HepG2 (cell line): ENCODE measurements around the gene TMEM167A. TPM values are rescaled to one million over a fixed set of nuclear protein-coding genes. Genes with fewer than 3 reads are reported as not detected.
A peak's percentile ranks its signal among the peaks of the same experiment; 100 is the strongest.

Experiments used
- ARID2 ChIP-seq: sonication (generic); formaldehyde crosslinking; IDR thresholded peaks from 2 replicates; pipeline ENCODE4 v1.8.1; 2022; ENCODE audit warnings: mild to moderate bottlenecking, missing genetic modification reagents, borderline replicate concordance
- CBFB ChIP-seq: sonication (generic); formaldehyde crosslinking; IDR thresholded peaks from 2 replicates; pipeline ENCODE4 v1.4.0; 2020; ENCODE audit warnings: missing genetic modification reagents
- ETV5 ChIP-seq: IDR thresholded peaks from 2 replicates; pipeline ENCODE4 v1.6.1; 2018; ENCODE audit warnings: missing biosample characterization, missing genetic modification reagents, inconsistent platforms, borderline replicate concordance
- FOSL2 ChIP-seq: sonication (generic); formaldehyde crosslinking; IDR thresholded peaks from 2 replicates; pipeline ENCODE4 v1.4.0; 2020; ENCODE audit warnings: missing genetic modification reagents
- FOXP4 ChIP-seq: sonication (generic); formaldehyde crosslinking; IDR thresholded peaks from 2 replicates; pipeline ENCODE4 v1.4.0; 2020; ENCODE audit warnings: missing genetic modification reagents
- HNF4A ChIP-seq: sonication (generic); formaldehyde crosslinking; IDR thresholded peaks from 2 replicates; pipeline ENCODE4 v1.4.0; 2020; ENCODE audit warnings: missing genetic modification reagents
- KDM3A ChIP-seq: IDR thresholded peaks from 2 replicates; pipeline ENCODE4 v1.6.1; 2018; ENCODE audit warnings: low read depth, missing compliant biosample characterization
- MED1 ChIP-seq: sonication (generic); formaldehyde crosslinking; IDR thresholded peaks from 2 replicates; pipeline ENCODE4 v1.4.0; 2020; ENCODE audit warnings: missing genetic modification reagents
- MTA1 ChIP-seq: sonication (generic); formaldehyde crosslinking; IDR thresholded peaks from 2 replicates; pipeline ENCODE4 v1.4.0; 2020; ENCODE audit warnings: missing genetic modification reagents, mild to moderate bottlenecking, borderline replicate concordance
- NFATC3 ChIP-seq: sonication (generic); formaldehyde crosslinking; IDR thresholded peaks from 2 replicates; pipeline ENCODE4 v1.5.1; 2020; ENCODE audit warnings: mild to moderate bottlenecking, missing genetic modification reagents
- NKX3-1 ChIP-seq: sonication (generic); formaldehyde crosslinking; IDR thresholded peaks from 2 replicates; pipeline ENCODE4 v1.5.0; 2020; ENCODE audit warnings: missing genetic modification reagents
- NR2F2 ChIP-seq: IDR thresholded peaks from 2 replicates; pipeline ENCODE4 v1.6.1; 2012; ENCODE audit warnings: low read depth, inconsistent platforms, borderline replicate concordance
- PRMT3 ChIP-seq: sonication (generic); formaldehyde crosslinking; IDR thresholded peaks from 2 replicates; pipeline ENCODE4 v1.8.1; 2022; ENCODE audit warnings: low read depth, mild to moderate bottlenecking, moderate library complexity, missing genetic modification reagents, borderline replicate concordance
- RCOR2 ChIP-seq: IDR thresholded peaks from 2 replicates; pipeline ENCODE4 v1.6.1; 2016; ENCODE audit warnings: missing biosample characterization, missing genetic modification reagents
- SKI ChIP-seq: fragments of 450-650 bp; IDR thresholded peaks from one replicate; pipeline ENCODE4 v1.6.1; 2018; ENCODE audit warnings: mild to moderate bottlenecking; ENCODE audit not compliant: partially characterized antibody
- TBL1XR1 ChIP-seq: fragments of 150-350 bp; IDR thresholded peaks from 2 replicates; pipeline ENCODE4 v1.6.1; 2014; ENCODE audit warnings: borderline replicate concordance, low read length; ENCODE audit not compliant: partially characterized antibody
- ZFP1 ChIP-seq: IDR thresholded peaks from 2 replicates; pipeline ENCODE4 v1.6.1; 2016
- ZNF124 ChIP-seq: sonication (generic); formaldehyde crosslinking; IDR thresholded peaks from 2 replicates; pipeline ENCODE4 v1.4.0; 2020; ENCODE audit warnings: missing genetic modification reagents
- ZNF251 ChIP-seq: sonication (generic); formaldehyde crosslinking; IDR thresholded peaks from 2 replicates; pipeline ENCODE4 v1.9.0; 2021; ENCODE audit warnings: mild to moderate bottlenecking, missing genetic modification reagents
- ZNF503 ChIP-seq: sonication (generic); formaldehyde crosslinking; IDR thresholded peaks from 2 replicates; pipeline ENCODE4 v1.4.0; 2020; ENCODE audit warnings: missing genetic modification reagents
- ZNF597 ChIP-seq: sonication (generic); formaldehyde crosslinking; IDR thresholded peaks from 2 replicates; pipeline ENCODE4 v1.5.0; 2020; ENCODE audit warnings: missing genetic modification reagents
- ZNF800 ChIP-seq: sonication (generic); formaldehyde crosslinking; IDR thresholded peaks from 2 replicates; pipeline ENCODE4 v1.4.0; 2020; ENCODE audit warnings: missing genetic modification reagents
- ZUFSP ChIP-seq: sonication (generic); formaldehyde crosslinking; IDR thresholded peaks from 2 replicates; pipeline ENCODE4 v1.9.0; 2021; ENCODE audit warnings: missing genetic modification reagents, mild to moderate bottlenecking, borderline replicate concordance
- polyA plus RNA-seq, 8 experiments: library from polyadenylated mRNA; depleted of rRNA in 3 of 8; stranded (reverse) in 7 of 8; unstranded in 1 of 8; fragments of >200 nt; fragmentation: Illumina TruSeq in 4 of 8; extraction: Trizol in 4 of 8; gene quantifications; 2 replicates each; pipeline versions ENCODE4 v1.2.1 to v1.2.3, GENCODE V29; 2011 to 2016; ENCODE audit warnings: low read depth in 4 of 8, missing spikeins in 1 of 8, mixed read lengths in 1 of 8; ENCODE audit not compliant: insufficient read depth in 1 of 8
- total RNA-seq, 5 experiments: library from RNA; depleted of rRNA; stranded (reverse); fragments of >200 nt; fragmentation: Illumina TruSeq; extraction: Trizol; gene quantifications; 2 replicates each; pipeline ENCODE4 v1.2.3, GENCODE V29; 2016; ENCODE audit warnings: low read depth in 1 of 5

Gene TMEM167A
- total and polyA plus RNA-seq, 2 of the 13 experiments (the other 11 are each of a cell fraction or from before 2014, with no cell fraction given), result 47.0 to 78.7 TPM

GRCh38 chr5:83124593-83124992, 47.4 kb upstream of the TMEM167A start (continued):
- TF ChIP-seq ZNF597 (CRISPR knock-in tag) (no peak), ZNF124 (CRISPR knock-in tag) (no peak; the same call in 1 of the 2 replicates), ZFP1 (CRISPR knock-in tag) (peak; percentile 78; the same call in 1 of the 2 replicates), ZNF251 (CRISPR knock-in tag) (no peak), HNF4A (peak; percentile 78), CBFB (CRISPR knock-in tag) (no peak), PRMT3 (CRISPR knock-in tag) (no peak), MTA1 (CRISPR knock-in tag) (no peak), NFATC3 (no peak), FOSL2 (CRISPR knock-in tag) (peak; percentile 87), NKX3-1 (CRISPR knock-in tag) (peak; percentile 83; the same call in 1 of the 2 replicates), MED1 (CRISPR knock-in tag) (peak; percentile 85), ETV5 (peak; percentile 34; the same call in 1 of the 2 replicates), KDM3A (CRISPR knock-in tag) (0 out of 2 replicates have a peak, but pooled peaks have one; percentile 51), FOXP4 (CRISPR knock-in tag) (peak; percentile 97), TBL1XR1 (peak; percentile 99), SKI (peak; percentile 96), ARID2 (CRISPR knock-in tag) (no peak), RCOR2 (CRISPR knock-in tag) (peak; percentile 94), ZUFSP (CRISPR knock-in tag) (no peak), ZNF503 (CRISPR knock-in tag) (peak; percentile 98), ZNF800 (peak; percentile 77; the same call in 1 of the 2 replicates), NR2F2 (peak; percentile 99)
